C4-2B (cell line): ENCODE data around the gene MOB2.

Experiments used
- ZFX ChIP-seq: fragments of 450-650 bp; IDR thresholded peaks from 2 replicates; pipeline ENCODE4 v1.6.1; 2017
- TF ChIP-seq, protein P1 (sequence below): fragments of 450-650 bp; conservative IDR thresholded peaks from 2 replicates; pipeline ENCODE4 v1.5.1; 2017; ENCODE audit warnings: mild to moderate bottlenecking

- TF ChIP-seq, protein P1, sequence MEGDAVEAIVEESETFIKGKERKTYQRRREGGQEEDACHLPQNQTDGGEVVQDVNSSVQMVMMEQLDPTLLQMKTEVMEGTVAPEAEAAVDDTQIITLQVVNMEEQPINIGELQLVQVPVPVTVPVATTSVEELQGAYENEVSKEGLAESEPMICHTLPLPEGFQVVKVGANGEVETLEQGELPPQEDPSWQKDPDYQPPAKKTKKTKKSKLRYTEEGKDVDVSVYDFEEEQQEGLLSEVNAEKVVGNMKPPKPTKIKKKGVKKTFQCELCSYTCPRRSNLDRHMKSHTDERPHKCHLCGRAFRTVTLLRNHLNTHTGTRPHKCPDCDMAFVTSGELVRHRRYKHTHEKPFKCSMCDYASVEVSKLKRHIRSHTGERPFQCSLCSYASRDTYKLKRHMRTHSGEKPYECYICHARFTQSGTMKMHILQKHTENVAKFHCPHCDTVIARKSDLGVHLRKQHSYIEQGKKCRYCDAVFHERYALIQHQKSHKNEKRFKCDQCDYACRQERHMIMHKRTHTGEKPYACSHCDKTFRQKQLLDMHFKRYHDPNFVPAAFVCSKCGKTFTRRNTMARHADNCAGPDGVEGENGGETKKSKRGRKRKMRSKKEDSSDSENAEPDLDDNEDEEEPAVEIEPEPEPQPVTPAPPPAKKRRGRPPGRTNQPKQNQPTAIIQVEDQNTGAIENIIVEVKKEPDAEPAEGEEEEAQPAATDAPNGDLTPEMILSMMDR = no peak
- TF ChIP-seq ZFX = no peak
These were observed 12.8 kb upstream of the MOB2 start for GRCh38 chr11:1499261-1499890.
